Right lobe of liver (tissue), 6 donors: Measurements from ENCODE around the gene MAMLD1. TPM values are rescaled to one million over a fixed set of nuclear protein-coding genes. Genes with fewer than 3 reads are reported as not detected.

ENCODE experiments used
- ATAC-seq, 4 donors: fragments of 200-7000 bp; cut with Tn5 transposase; one replicate each; pipeline ENCODE4 v1.9.1; 2020; ENCODE audit warnings: mild to moderate bottlenecking in 4 of 4, moderate library complexity in 4 of 4
- DNase-seq, 3 donors: peaks; one replicate each; pipeline ENCODE4 v3.0.0-alpha.2; 2020
- H3K27ac ChIP-seq, 3 donors: fragments of 200-600 bp; one replicate each; pipeline ENCODE4 v1.8.0; 2022
- H3K27me3 ChIP-seq, 2 donors: fragments of 200-600 bp; one replicate each; pipeline ENCODE4 v1.8.0; 2022
- H3K36me3 ChIP-seq, 4 donors: fragments of 200-600 bp; sonication (generic) in 1 of 4; one replicate each; pipeline versions ENCODE4 v1.5.1 to v1.8.0; 2017 to 2022; ENCODE audit warnings: control low read depth in 1 of 4
- H3K4me1 ChIP-seq, 4 donors: fragments of 200-600 bp; sonication (generic) in 1 of 4; one replicate each; pipeline versions ENCODE4 v1.5.1 to v1.8.0; 2017 to 2022; ENCODE audit warnings: control low read depth in 1 of 4
- H3K4me3 ChIP-seq, 3 donors: fragments of 200-600 bp; one replicate each; pipeline ENCODE4 v1.8.0; 2022
- H3K9me3 ChIP-seq, 4 donors: fragments of 200-600 bp; sonication (generic) in 1 of 4; one replicate each; pipeline versions ENCODE4 v1.5.1 to v1.8.0; 2017 to 2022; ENCODE audit warnings: control low read depth in 1 of 4
- POLR2A ChIP-seq: fragments of 450-650 bp; IDR thresholded peaks from one replicate; pipeline ENCODE4 v1.6.1; 2017; ENCODE audit warnings: antibody characterized with exemption, mild to moderate bottlenecking
- WGBS: methylation state at CpG from one replicate; pipeline ENCODE4 v1.1.6; 2018; ENCODE audit warnings: low coverage, low lambda C conversion rate; ENCODE audit not compliant: insufficient coverage; ENCODE audit errors: missing lambda C conversion rate; 5-methylcytosine and 5-hydroxymethylcytosine counted together
- intact Hi-C, 2 donors: fragments of 100-400 bp; cut with DNase I; formaldehyde crosslinking; loops; one replicate each; pipeline versions ENCODE4 v1.11.2 to v1.14.1; 2022
- total RNA-seq, 6 experiments: library from RNA; depleted of rRNA in 2 of 6; stranded (reverse); fragments of >200 nt in 2 of 6; fragmentation: NEBNext Ultra II Directional in 3 of 6; extraction: Animal tissue kit (Norgen Biotek cat#: 25700) in 3 of 6; gene quantifications; one replicate each; pipeline versions ENCODE4 v1.1.0 to v1.2.4, GENCODE V29; 2016 to 2023
- TF ChIP-seq, protein P1 (sequence below), 4 donors: fragments of 200-600 bp in 3 of 4; fragments of 450-650 bp in 1 of 4; IDR thresholded peaks; one replicate each; pipeline versions ENCODE4 v1.5.1 to v1.8.0; 2016 to 2022; ENCODE audit warnings: antibody characterized with exemption in 4 of 4, mild to moderate bottlenecking in 2 of 4
- donor health status: DM: no; HTN: yes; CAD: no.
- donor health status: DM: no; HTN: no; CAD: no.
- donor health status: DM: no; HTN: no; CAD: no.
- donor health status: DM: no; HTN: yes; CAD: no.
- donor health status: DM: no; HTN: yes; CAD: no.

The MAMLD1 gene
- total RNA-seq, 6 experiments from 2014 or later = 0.99 to 4.7 (median 1.8) TPM

DNA sequence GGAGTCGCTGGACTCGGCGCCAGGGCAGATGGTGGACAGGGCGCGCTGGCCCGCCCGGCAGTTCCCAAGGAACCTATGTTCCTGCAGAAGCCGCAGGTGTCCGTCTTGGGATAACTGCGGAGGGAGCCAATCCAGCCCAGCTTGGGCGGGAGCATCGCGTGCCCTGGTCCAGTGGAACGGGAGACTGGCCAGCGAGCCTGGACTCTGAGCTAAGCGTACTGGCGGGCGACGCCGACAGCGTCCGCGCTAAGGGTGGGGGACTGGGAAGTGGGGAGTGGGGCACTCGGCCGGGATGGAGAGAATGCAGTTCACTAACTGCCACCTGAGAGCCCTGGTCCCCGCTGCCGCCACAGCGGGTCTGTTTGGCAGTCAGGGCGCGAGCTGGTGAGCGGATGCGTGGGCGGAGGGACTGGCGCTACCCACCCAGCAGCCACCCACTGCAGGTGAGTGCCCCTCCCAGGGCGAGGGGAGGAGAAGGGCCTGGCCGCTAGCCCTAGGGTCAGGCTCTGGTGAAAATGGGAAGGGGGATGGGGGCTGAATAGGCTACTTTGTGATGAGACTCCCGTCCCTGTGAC is 1.3 kb upstream of the MAMLD1 start:
- peak; percentile 39 to 66 (median 64) for DNase-seq
- peak; percentile 11 to 50 (median 20) for ATAC-seq

DNA sequence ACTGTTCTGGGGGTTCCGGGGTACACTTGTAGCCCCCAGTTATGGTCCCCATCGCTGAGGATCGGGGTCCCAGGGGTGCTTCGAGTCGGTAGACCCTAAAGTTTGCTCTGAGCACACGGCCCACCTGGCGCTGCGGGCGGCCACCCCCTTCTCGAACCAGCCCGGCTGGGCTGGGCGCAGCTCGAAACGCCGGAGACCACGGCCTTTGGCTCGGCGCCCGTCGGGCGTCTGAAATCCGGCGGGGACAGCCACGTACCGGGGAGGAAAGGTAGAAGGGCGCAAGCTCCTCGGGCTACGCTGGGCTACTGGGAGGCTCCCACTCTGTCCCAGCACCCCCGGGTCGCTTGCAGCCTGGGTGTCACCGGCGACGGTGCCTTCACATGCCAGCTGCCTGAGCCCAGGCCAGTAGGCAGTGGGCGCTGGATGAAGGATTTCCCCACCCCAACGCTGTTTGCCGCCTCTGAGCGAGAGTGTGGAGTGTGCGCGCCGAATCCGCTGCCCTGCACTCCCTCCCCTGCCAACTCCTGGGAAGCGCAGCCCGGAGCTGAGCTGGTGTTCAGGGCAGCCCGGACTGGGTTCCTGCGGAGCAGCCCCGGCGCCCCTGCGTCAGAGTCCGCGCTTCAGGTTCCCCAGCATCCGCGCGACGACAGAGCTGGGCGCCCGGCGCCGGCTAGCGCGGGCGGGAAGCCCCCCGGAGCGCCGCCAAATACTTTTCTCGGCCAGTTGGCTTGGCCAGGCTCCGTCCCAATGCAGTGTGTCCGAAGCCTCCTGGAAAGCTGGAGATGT is 637 bp downstream of the MAMLD1 start:
- DNase-seq = peak; percentile 44 to 65 (median 51)
- peak; percentile 13 to 55 (median 50) for ATAC-seq
- Histone ChIP-seq H3K27me3 (no peaks in the 10 kb centered on the region), H3K36me3 (no peaks in the 10 kb centered on the region), H3K4me3 (peak overlapping the region; percentile 41 to 65 (median 54)), H3K27ac (peak overlapping the region; percentile 6 to 63 (median 62)), H3K9me3 (no peaks in the 10 kb centered on the region), H3K4me1 (peaks cover 0 to 4% (median 0%) of the 10 kb centered on the region in 4 donors)
- intact Hi-C loops = no loop called here
- TF ChIP-seq, protein P1, sequence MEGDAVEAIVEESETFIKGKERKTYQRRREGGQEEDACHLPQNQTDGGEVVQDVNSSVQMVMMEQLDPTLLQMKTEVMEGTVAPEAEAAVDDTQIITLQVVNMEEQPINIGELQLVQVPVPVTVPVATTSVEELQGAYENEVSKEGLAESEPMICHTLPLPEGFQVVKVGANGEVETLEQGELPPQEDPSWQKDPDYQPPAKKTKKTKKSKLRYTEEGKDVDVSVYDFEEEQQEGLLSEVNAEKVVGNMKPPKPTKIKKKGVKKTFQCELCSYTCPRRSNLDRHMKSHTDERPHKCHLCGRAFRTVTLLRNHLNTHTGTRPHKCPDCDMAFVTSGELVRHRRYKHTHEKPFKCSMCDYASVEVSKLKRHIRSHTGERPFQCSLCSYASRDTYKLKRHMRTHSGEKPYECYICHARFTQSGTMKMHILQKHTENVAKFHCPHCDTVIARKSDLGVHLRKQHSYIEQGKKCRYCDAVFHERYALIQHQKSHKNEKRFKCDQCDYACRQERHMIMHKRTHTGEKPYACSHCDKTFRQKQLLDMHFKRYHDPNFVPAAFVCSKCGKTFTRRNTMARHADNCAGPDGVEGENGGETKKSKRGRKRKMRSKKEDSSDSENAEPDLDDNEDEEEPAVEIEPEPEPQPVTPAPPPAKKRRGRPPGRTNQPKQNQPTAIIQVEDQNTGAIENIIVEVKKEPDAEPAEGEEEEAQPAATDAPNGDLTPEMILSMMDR (IDR thresholded peaks at IDR 0.05) = no peak
- no peak for TF ChIP-seq POLR2A
- 37% methylated on average over 5 of the region's 67 CpGs for WGBS

More for the DNA sequence above, 1.3 kb upstream of the MAMLD1 start:
- intact Hi-C loops = no loop called here
- no peaks in the 10 kb centered on the region for H3K36me3 ChIP-seq
- no peak overlapping the region for H3K27ac ChIP-seq
- peak overlapping the region; percentile 41 to 65 (median 54) for H3K4me3 ChIP-seq
- H3K4me1 ChIP-seq = peaks cover 0 to 4% (median 0%) of the 10 kb centered on the region in 4 donors
- no peak for TF ChIP-seq POLR2A
- TF ChIP-seq, protein P1 (IDR thresholded peaks at IDR 0.05) = no peak
- no peaks in the 10 kb centered on the region for H3K9me3 ChIP-seq
- no peaks in the 10 kb centered on the region for H3K27me3 ChIP-seq
- WGBS = 40% methylated on average over 7 of the region's 37 CpGs

DNA sequence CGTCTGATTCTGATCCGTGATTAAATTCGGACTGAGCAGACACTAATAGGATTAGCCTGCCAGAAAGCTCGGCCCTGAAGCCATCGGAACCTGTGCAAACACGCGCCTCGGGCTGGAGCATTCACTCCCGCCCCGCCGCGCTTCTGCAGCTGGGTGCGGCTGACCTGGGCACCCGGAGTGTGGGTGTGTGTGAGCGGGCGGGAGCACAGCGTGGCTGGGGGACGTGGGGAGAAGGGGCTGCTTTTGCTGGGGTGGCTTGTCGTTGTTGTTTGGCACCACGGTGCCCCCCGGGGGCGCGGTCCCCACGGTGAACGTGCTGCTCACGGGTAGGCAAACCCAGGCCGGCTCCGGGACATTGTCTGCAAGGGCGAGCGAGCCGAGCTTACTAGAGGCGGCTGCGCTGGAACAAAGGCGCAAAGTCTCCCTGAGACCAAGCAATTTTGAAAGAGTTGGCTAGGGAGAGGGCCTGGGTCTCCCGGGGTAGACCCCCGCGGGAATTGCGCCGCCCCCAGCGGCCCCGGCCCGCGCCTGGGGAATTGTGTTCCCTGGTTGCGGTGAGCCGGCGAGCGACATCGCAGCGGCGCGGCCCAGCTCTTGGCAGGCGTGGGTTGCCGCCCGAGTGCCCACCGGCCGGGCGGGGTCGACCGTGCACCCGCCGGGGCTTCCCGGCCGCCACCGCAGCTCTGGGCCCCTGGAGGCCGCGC is 1.4 kb downstream of the MAMLD1 start:
- no peaks in the 10 kb centered on the region for H3K9me3 ChIP-seq
- ATAC-seq = peak in 3 of 4 donors; percentile 6 to 24 (median 20)
- DNase-seq = peak; percentile 34 to 59 (median 47)
- intact Hi-C loops = no loop called here
- peak overlapping the region; percentile 41 to 65 (median 54) for H3K4me3 ChIP-seq
- TF ChIP-seq, protein P1 (IDR thresholded peaks at IDR 0.05) = no peak
- TF ChIP-seq POLR2A = no peak
- no peaks in the 10 kb centered on the region for H3K27me3 ChIP-seq
- H3K27ac ChIP-seq = peak overlapping the region; percentile 6 to 63 (median 62)
- 43% methylated on average over 4 of the region's 66 CpGs for WGBS
- H3K36me3 ChIP-seq = no peaks in the 10 kb centered on the region
- H3K4me1 ChIP-seq = peaks cover 0 to 4% (median 0%) of the 10 kb centered on the region in 4 donors

DNA sequence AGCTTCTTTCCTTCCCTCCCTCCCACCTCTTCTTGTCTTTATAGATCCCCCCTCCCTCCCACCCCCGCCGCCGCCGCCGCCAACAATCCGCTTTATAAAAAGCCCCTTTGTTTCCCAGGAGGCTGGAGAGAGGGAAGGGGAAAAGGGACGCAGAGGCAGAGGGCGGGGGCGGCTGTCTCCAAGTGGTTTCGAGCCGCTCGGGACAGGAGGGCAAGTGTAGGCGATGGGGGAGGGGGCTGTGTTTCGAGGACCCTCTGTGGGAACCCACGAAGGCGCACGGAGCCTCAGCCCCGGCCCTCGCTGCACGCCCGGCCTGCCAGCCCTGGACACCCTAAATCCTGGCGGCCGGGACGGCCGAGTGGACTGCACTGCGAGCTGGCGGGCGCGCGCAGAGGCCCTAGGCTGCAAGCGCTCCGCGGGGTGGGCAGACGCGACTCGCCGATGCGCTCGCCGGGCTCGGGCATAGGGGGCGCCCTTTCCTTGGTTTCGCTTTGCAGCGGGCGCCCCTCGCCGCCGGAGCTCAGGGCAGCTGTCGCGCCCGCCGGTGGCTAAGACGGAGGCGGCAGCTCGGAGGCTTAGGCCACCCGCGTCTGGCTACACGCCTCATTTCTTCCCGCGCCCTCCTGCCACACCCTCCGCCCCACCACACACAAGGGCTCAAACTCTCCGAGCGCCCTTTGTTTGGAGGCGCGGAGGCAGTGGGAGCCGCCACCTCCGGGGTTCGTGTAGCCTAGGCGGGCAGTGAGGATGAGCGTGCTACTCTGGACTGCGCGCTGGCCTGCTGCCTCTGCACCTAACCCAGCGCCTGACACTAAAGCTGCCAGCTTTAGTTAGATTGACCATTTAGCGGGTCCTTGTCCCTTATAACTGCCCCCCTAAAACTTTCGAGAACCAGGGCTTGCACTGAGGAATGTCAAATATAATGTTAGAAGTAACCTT is 2.2 kb downstream of the MAMLD1 start:
- Histone ChIP-seq H3K27me3 (no peaks in the 10 kb centered on the region), H3K9me3 (no peaks in the 10 kb centered on the region), H3K4me3 (peak overlapping the region; percentile 41 to 65 (median 54)), H3K36me3 (no peaks in the 10 kb centered on the region), H3K4me1 (peaks cover 0 to 4% (median 0%) of the 10 kb centered on the region in 4 donors), H3K27ac (peak overlapping the region; percentile 64 to 77 (median 70))
- intact Hi-C loops = no loop called here
- DNase-seq (peak; percentile 80 to 83 (median 83)), ATAC-seq (peak; percentile 64 to 72 (median 70))
- 23% methylated on average over 13 of the region's 75 CpGs for WGBS
- TF ChIP-seq, protein P1 (IDR thresholded peaks at IDR 0.05) = peak; percentile 56 to 70 (median 57)
- peak; percentile 35 for TF ChIP-seq POLR2A
